HEK293 (cell line): ENCODE data around the gene ZNF79.

Source experiments
- CTCF ChIA-PET: fragments of 350-600 bp; formaldehyde crosslinking; extraction: SDS; loops from one replicate; lab custom pipeline; 2021; ENCODE audit warnings: antibody characterized with exemption; lab: Yijun Ruan, JAX
- POLR2A ChIA-PET: fragments of 300-600 bp; formaldehyde crosslinking; extraction: SDS; loops from one replicate; lab custom pipeline; 2020; ENCODE audit warnings: antibody characterized with exemption, inconsistent platforms; lab: Yijun Ruan, JAX
- H3K27ac ChIP-seq: fragments of 200-500 bp; sonication (Bioruptor generic); 2 replicates; pipeline ENCODE4 v1.5.1; 2014; ENCODE audit warnings: low read depth, low read length, control low read depth, inconsistent platforms; ENCODE audit errors: extremely low read depth
- H3K36me3 ChIP-seq, 2 experiments: fragments of 200-500 bp in 1 of 2; sonication (Bioruptor generic) in 1 of 2; 1 replicate in 1 of 2; 2 replicates in 1 of 2; pipeline ENCODE4 v1.5.1; 2014 to 2017; ENCODE audit warnings: inconsistent platforms in 2 of 2, low read length in 2 of 2; ENCODE audit not compliant: control insufficient read depth in 2 of 2, insufficient read depth in 1 of 2
- H3K4me1 ChIP-seq: fragments of 200-500 bp; sonication (Bioruptor generic); 2 replicates; pipeline ENCODE4 v1.5.1; 2014; ENCODE audit warnings: mild to moderate bottlenecking, low read length, inconsistent platforms; ENCODE audit not compliant: control insufficient read depth, insufficient read depth
- H3K4me3 ChIP-seq: 2 replicates; pipeline ENCODE4 v1.5.1; 2011; ENCODE audit warnings: low read depth, mild to moderate bottlenecking, control low read depth, low read length, moderate library complexity
- H3K9me3 ChIP-seq: fragments of 200-500 bp; sonication (Bioruptor generic); 2 replicates; pipeline ENCODE4 v1.5.1; 2014; ENCODE audit warnings: low read depth, low read length, inconsistent platforms; ENCODE audit not compliant: control insufficient read depth, insufficient read depth
- BCL11B ChIP-seq: fragments of 450-650 bp; formaldehyde crosslinking; IDR thresholded peaks from 2 replicates; pipeline ENCODE4 v1.5.1; 2016; ENCODE audit warnings: low read depth, missing biosample characterization, missing genetic modification characterization
- BCL6B ChIP-seq: fragments of 450-650 bp; formaldehyde crosslinking; IDR thresholded peaks from 2 replicates; pipeline ENCODE4 v1.5.1; 2017; ENCODE audit warnings: missing biosample characterization, missing genetic modification characterization
- GFI1B ChIP-seq: fragments of 450-650 bp; formaldehyde crosslinking; IDR thresholded peaks from 2 replicates; pipeline ENCODE4 v1.5.1; 2016; ENCODE audit warnings: missing biosample characterization, missing genetic modification characterization
- MEIS1 ChIP-seq: sonication (generic); formaldehyde crosslinking; IDR thresholded peaks from 2 replicates; pipeline ENCODE4 v1.8.1; 2022; ENCODE audit warnings: missing genetic modification reagents, mild to moderate bottlenecking, borderline replicate concordance
- PATZ1 ChIP-seq: fragments of 450-650 bp; formaldehyde crosslinking; IDR thresholded peaks from 2 replicates; pipeline ENCODE4 v1.5.1; 2016; ENCODE audit warnings: missing biosample characterization, missing genetic modification characterization
- PRDM10 ChIP-seq: fragments of 450-650 bp; formaldehyde crosslinking; IDR thresholded peaks from 2 replicates; pipeline ENCODE4 v1.5.1; 2016; ENCODE audit warnings: missing biosample characterization, missing genetic modification characterization
- SP2 ChIP-seq: fragments of 450-650 bp; formaldehyde crosslinking; IDR thresholded peaks from 2 replicates; pipeline ENCODE4 v1.5.1; 2016; ENCODE audit warnings: missing biosample characterization, missing genetic modification characterization
- SP7 ChIP-seq: fragments of 450-650 bp; formaldehyde crosslinking; IDR thresholded peaks from 2 replicates; pipeline ENCODE4 v1.5.1; 2016; ENCODE audit warnings: missing biosample characterization, missing genetic modification characterization
- ZBTB49 ChIP-seq: fragments of 450-650 bp; formaldehyde crosslinking; IDR thresholded peaks from 2 replicates; pipeline ENCODE4 v1.5.1; 2016; ENCODE audit warnings: missing biosample characterization, missing genetic modification characterization, low read depth
- ZIC2 ChIP-seq: fragments of 450-650 bp; formaldehyde crosslinking; IDR thresholded peaks from 2 replicates; pipeline ENCODE4 v1.5.1; 2016; ENCODE audit warnings: missing biosample characterization, missing genetic modification characterization
- ZNF146 ChIP-seq: fragments of 450-650 bp; formaldehyde crosslinking; IDR thresholded peaks from 2 replicates; pipeline ENCODE4 v1.5.1; 2016; ENCODE audit warnings: missing biosample characterization, missing genetic modification characterization
- ZNF335 ChIP-seq: fragments of 450-650 bp; formaldehyde crosslinking; conservative IDR thresholded peaks from 2 replicates; pipeline ENCODE4 v1.5.1; 2016; ENCODE audit warnings: missing biosample characterization, missing genetic modification characterization
- ZNF394 ChIP-seq: fragments of 450-650 bp; formaldehyde crosslinking; IDR thresholded peaks from 2 replicates; pipeline ENCODE4 v1.5.1; 2016; ENCODE audit warnings: missing biosample characterization, missing genetic modification characterization, mild to moderate bottlenecking, moderate library complexity, borderline replicate concordance
- ZNF416 ChIP-seq: fragments of 450-650 bp; formaldehyde crosslinking; IDR thresholded peaks from 2 replicates; pipeline ENCODE4 v1.5.1; 2016; ENCODE audit warnings: missing biosample characterization, missing genetic modification characterization
- ZNF426 ChIP-seq: fragments of 450-650 bp; formaldehyde crosslinking; IDR thresholded peaks from 2 replicates; pipeline ENCODE4 v1.5.1; 2017; ENCODE audit warnings: missing biosample characterization, missing genetic modification characterization, mild to moderate bottlenecking, inconsistent platforms, moderate library complexity
- ZNF513 ChIP-seq: fragments of 450-650 bp; IDR thresholded peaks from 2 replicates; pipeline ENCODE4 v1.5.1; 2018; ENCODE audit warnings: missing biosample characterization, missing genetic modification characterization
- ZNF600 ChIP-seq: fragments of 450-650 bp; formaldehyde crosslinking; IDR thresholded peaks from 2 replicates; pipeline ENCODE4 v1.5.1; 2016; ENCODE audit warnings: missing biosample characterization, missing genetic modification characterization
- ZNF626 ChIP-seq: fragments of 450-650 bp; sonication (Bioruptor Pico); formaldehyde crosslinking; IDR thresholded peaks from 2 replicates; pipeline ENCODE4 v1.5.1; 2018; ENCODE audit warnings: missing biosample characterization, missing genetic modification characterization, inconsistent platforms
- ZNF747 ChIP-seq: fragments of 450-650 bp; formaldehyde crosslinking; IDR thresholded peaks from 2 replicates; pipeline ENCODE4 v1.5.1; 2016; ENCODE audit warnings: missing biosample characterization, missing genetic modification characterization
- ZSCAN4 ChIP-seq: fragments of 450-650 bp; formaldehyde crosslinking; IDR thresholded peaks from 2 replicates; pipeline ENCODE4 v1.5.1; 2017; ENCODE audit warnings: missing biosample characterization, missing genetic modification characterization
- TF ChIP-seq, protein P1 (sequence below): fragments of 450-650 bp; formaldehyde crosslinking; IDR thresholded peaks from 2 replicates; pipeline ENCODE4 v1.5.1; 2017; ENCODE audit warnings: missing biosample characterization, missing genetic modification characterization
- TF ChIP-seq, protein P2 (sequence below): fragments of 450-650 bp; formaldehyde crosslinking; IDR thresholded peaks from 2 replicates; pipeline ENCODE4 v1.5.1; 2016; ENCODE audit warnings: missing biosample characterization, missing genetic modification characterization

ZNF79 gene

DNA sequence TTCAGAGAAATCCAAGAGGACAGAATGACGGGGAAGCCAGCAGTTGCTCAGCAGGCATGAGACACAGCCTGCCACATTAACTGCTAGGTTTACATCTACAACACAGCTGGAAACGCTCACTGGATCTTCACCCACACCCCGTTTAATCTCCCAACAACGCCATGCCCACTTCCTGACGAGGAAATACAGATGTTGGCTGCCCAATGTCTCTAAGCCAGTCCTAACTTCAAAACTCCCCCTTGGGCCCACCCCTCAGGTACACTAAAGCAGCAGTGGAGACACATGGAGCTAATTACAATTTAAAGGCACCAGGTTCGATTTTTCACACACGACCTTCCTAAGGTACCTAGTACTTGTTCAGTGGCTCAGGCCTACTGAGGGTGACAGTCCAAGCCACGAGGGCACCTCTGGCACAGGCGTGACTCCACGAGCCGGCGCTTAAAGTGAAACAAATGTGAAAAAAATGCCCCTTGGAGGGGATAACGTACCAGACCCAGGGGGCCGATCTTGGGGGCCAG lies 26.1 kb downstream of the ZNF79 start:
- peak overlapping the region; percentile 98 for H3K27ac ChIP-seq
- no peaks in the 10 kb centered on the region for H3K4me1 ChIP-seq
- peaks cover 5 to 74% of the 10 kb centered on the region in 2 experiments; a peak in 2 of 3 replicates for H3K36me3 ChIP-seq
- no peaks in the 10 kb centered on the region for H3K9me3 ChIP-seq
- CTCF ChIA-PET: interaction anchor here (1.3 kb wide), 1 partner anchor 284 kb away, joined by 10 read pairs; the partner anchor contains the start of gene TOR2A
- H3K4me3 ChIP-seq: peak overlapping the region; percentile 90
- POLR2A ChIA-PET: interaction anchor here (1.0 to 4.0 kb wide), 13 partner anchors 11 to 284 kb away, joined by 3 to 46 read pairs (median 5); partner anchors contain the start of genes SLC2A8, TOR2A and ZNF79
- no peak for TF ChIP-seq ZNF747 (tag by site-specific recombination)
- TF ChIP-seq GFI1B (tag by site-specific recombination): no peak
- 0 out of 2 replicates have a peak, but pooled peaks have one; percentile 1 for TF ChIP-seq PATZ1 (tag by site-specific recombination)
- no peak for TF ChIP-seq SP2 (tag by site-specific recombination)
- no peak for TF ChIP-seq ZSCAN4 (tag by site-specific recombination)
- TF ChIP-seq, protein P1, sequence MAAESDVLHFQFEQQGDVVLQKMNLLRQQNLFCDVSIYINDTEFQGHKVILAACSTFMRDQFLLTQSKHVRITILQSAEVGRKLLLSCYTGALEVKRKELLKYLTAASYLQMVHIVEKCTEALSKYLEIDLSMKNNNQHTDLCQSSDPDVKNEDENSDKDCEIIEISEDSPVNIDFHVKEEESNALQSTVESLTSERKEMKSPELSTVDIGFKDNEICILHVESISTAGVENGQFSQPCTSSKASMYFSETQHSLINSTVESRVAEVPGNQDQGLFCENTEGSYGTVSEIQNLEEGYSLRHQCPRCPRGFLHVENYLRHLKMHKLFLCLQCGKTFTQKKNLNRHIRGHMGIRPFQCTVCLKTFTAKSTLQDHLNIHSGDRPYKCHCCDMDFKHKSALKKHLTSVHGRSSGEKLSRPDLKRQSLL: no peak
- no peak for TF ChIP-seq ZNF146 (tag by site-specific recombination)
- 0 out of 2 replicates have a peak, but pooled peaks have one; percentile 6 for TF ChIP-seq ZNF426 (tag by site-specific recombination)
- no peak for TF ChIP-seq ZNF416 (tag by site-specific recombination)
- no peak for TF ChIP-seq ZNF626 (tag by site-specific recombination)
- TF ChIP-seq ZBTB49 (tag by site-specific recombination): no peak
- no peak for TF ChIP-seq BCL6B (tag by site-specific recombination)
- no peak for TF ChIP-seq ZNF600 (tag by site-specific recombination)
- TF ChIP-seq PRDM10: peak; percentile 31; the same call in 1 of the 2 replicates
- TF ChIP-seq MEIS1: no peak
- no peak for TF ChIP-seq ZNF513 (tag by site-specific recombination)
- TF ChIP-seq ZNF335 (tag by site-specific recombination): 0 out of 2 replicates have a peak, but pooled peaks have one; percentile 13
- peak; percentile 67 for TF ChIP-seq ZIC2 (tag by site-specific recombination)
- no peak for TF ChIP-seq SP7 (tag by site-specific recombination)
- TF ChIP-seq, protein P2, sequence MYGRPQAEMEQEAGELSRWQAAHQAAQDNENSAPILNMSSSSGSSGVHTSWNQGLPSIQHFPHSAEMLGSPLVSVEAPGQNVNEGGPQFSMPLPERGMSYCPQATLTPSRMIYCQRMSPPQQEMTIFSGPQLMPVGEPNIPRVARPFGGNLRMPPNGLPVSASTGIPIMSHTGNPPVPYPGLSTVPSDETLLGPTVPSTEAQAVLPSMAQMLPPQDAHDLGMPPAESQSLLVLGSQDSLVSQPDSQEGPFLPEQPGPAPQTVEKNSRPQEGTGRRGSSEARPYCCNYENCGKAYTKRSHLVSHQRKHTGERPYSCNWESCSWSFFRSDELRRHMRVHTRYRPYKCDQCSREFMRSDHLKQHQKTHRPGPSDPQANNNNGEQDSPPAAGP (tag by site-specific recombination): no peak
- TF ChIP-seq BCL11B (tag by site-specific recombination): no peak
- TF ChIP-seq ZNF394 (tag by site-specific recombination): no peak
